Measurements from ENCODE around the gene ADCY3.
A peak's percentile ranks its signal among the peaks of the same experiment; 100 is the strongest.

ADCY3 gene

DNA sequence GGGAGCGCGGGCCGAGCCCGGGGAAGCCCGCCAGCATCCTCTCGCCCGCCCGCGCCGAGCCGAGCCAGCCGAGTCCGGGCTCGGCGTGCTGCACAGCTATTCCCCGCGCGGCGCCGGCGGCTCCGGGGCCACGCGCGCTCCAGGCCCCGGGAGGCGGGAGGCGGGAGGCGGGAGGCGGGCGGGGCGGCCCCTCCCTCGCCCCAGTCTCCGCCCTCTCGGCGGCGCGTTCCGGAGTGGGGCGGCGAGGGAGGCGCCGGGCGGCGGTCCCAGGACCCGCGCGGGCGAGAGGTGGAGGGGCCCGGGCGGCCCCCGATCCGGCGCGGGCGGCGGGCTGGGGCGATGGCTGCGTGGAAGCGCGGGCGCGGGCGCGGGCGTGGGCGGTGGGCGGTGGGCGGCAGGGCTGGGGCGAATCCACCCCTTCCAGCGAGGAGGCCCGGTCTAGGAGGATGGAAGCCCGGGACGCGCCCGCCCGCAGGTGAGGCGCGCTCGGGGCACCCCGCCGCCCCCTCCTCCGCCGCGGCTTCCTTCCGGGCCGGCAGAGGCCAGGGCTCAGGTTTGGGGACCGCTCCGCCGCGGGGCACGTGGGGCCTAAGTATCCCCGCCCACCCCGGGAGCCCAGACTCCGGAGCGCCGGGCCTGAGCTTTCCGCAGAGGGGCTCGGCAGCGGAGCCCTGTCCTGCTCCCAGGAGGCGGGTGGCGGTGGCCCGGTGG, at the start of gene ADCY3:
ADCY3 (minus strand) TSS at position 140 of the 711 bp plus-strand sequence. CDS start 1,250 bp downstream, outside the sequence.
- peak; percentile 54 to 67 for DNase-seq (ENCODE audit: low read depth in 2 of 2)

DNA sequence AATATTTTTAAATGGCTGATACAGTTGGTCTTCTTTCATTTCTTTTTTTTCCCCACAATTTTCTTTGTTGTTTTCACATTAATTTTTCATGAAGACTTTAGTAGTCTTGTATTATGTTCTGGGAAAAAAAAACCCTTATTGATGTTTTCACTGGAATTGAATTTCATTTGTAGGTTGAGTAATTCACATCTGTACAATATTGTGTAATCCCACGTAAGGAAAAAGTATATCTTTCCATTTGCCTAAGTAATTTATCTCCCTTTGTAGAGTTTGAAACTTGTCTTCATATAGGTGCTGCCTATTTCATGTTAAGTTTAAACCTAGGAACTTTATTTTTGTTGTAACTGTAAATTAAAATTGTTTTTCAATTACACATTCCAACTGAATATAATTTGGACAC, 49.7 kb upstream of the ADCY3 start:
- DNase-seq (ENCODE audit: low read depth in 2 of 2), result no peak

DNA sequence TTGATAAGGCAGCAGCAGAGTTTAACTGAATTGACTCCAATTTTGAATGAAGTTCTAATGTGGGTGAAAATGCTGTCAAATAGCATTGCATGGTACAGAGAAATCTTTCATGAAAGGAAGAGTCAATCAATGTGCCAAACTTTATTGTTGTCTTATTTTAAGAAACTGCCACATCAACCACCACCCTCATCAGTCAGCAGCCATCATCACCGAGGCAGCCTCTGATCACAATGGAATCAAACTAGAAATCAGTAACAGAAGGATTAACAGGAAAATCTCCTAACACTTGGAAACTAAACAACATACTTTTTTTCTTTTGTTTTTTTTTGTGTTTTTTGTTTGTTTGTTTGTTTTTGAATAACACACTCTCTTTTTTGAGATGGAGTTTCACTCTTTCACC, 41.9 kb upstream of the ADCY3 start:
- DNase-seq (ENCODE audit: low read depth in 2 of 2), result no peak

DNA sequence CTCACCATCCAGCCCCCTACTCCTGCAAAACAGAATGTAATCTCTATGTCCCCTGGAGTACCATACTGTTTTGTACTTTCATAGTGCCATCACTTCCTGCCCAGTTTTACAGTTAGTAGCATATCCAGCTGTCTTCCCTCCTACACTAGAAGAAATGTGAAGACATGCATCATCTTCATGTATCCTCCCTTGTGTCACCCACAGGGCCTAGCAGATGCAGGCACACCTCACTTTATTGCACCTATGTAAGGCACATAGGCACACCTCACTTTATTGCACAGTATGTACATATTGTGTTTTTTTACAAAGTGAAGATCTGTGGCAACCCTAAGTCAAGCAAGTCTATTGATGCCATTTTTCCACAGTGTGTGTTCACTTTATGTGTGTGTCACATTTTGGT, 39.7 kb upstream of the ADCY3 start:
- DNase-seq (ENCODE audit: low read depth in 2 of 2), result no peak

DNA sequence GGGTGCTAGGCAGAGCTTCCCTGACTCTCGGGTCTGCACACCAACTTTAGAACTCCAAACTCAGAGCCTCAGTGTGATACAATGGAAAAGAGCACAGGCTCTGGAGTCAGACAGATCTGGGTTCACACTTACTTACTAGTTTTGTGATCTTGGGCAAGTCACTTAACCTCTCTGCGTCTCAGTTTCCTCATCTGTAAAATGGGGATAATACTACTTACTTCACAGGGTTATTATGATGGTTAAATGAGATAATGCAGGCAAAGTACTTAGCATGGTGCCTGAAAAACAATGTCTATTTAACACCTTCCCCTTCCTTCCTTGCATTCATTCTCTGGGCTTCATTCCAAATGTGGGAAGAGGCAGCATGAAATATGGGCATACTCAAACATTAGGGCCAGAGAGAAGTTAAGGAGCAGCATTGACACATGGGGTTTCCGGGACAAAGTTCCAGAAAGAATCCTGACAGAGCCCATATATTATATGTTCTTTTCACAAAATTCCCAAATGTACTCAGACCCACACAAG, 38.4 kb upstream of the ADCY3 start:
- no peak for DNase-seq (ENCODE audit: low read depth in 2 of 2)

DNA sequence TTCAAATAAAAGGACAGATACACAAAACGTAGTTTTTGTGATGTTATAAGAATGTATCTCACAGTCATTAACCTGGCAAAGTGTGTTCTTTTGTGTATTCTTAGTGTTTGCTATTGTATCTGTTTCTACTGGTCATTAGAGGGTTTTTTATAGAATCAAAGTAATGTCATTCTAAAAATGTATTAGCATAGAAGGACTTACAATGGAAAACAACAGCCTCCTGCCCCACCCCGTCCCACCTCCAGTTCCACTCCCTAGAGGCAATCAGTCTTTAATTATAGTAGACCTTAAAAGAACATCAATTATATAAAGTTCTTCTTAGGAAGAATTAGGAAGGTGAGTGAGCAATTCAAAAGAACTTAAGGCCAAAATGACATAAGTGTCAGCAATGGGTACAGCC, 37.9 kb upstream of the ADCY3 start:
- DNase-seq (ENCODE audit: low read depth in 2 of 2), result no peak

DNA sequence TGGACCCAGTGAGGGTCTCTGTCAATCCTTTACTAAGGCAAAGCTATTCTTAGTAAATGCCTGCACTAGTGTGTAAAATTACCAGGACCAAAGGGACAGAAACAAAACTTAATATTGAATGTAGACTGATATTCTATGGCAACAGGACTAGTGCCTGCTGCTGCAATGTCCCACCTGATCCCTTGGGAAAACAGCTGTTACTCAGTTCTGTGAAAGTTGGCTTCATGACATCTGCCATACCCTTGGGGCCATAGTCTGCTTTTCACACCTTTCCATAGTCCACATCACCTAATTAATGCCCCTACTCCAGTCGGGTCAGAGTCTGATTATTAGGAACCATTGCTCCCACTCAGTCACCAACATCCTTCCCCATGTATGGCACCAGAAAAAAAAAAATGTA, 37.2 kb upstream of the ADCY3 start:
- no peak for DNase-seq (ENCODE audit: low read depth in 2 of 2)

DNA sequence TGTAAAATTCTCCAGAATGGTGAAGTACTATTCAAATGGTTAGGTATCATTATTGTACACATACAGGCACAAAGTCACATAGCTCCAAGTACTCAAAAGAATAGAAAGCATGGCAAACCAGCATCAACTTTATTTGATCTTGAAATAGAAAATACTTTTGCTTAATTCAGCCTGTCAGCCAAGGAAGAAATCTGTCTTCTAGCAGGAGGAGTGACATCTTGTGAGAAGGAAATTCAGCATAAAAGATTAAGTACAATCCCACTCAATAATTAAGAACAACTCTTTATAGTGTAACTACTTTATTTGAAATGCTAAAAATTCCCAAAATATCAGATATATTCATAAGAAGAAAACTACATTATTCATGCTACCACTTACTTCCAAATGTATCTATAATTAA, 35.9 kb upstream of the ADCY3 start:
- no peak for DNase-seq (ENCODE audit: low read depth in 2 of 2)

DNA sequence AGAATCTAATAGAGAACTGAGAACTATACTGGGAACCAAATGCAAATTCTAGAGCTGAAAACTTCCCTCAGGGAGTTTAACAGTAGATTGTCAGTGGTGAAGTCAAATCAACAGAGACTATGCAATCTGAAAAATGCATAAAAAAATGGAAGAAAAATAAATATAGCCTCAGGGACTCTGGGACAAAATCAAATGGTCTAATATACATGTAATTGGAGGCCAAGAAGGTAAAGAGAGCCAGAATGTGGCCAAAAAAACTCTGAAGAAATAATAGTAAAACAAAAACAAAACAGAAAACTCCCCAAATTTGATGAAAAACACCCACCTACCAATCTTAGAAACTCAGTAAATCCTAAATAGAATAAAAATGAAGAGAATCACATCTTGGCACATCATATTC, 35.2 kb upstream of the ADCY3 start:
- no peak for DNase-seq (ENCODE audit: low read depth in 2 of 2)

DNA sequence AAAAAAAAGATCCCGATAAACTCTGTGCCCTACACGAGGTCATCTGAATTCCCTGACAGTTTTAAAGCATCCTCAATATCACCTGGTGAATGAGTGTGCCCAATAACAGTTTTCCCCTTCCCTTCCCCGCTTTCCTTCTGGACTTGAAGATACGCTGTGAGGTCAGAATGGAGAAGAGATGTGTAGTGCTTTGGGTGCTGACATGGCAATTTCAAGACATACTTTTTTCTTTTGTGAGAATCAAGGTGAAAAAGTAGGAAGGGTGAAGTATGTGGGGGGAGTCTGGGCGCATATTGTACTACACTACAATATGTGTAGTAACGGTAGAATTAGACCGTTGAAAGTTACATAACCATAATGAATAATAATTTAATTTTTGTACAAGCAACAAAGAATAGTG, 30.1 kb upstream of the ADCY3 start:
- no peak for DNase-seq (ENCODE audit: low read depth in 2 of 2)

DNA sequence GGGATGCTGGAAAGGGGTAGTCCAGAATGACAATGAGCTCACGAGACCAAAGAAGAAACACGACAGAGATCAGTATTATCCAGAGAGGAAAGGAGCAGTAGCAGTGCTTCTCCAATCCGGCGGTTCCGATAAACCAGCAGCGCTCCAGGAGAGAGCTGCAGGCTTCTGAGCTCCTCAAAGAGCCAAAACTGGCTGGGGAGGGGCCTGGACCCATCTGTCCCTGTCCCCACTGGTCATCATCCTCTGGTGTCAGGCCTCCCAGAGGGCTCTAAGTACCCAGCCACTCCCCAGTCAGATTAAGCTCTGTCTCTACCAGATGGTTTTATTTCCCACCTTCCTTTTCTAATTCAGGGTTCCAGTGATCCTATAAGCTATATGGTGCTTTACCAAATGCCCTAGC, 28.5 kb upstream of the ADCY3 start:
- DNase-seq (ENCODE audit: low read depth in 2 of 2), result no peak

DNA sequence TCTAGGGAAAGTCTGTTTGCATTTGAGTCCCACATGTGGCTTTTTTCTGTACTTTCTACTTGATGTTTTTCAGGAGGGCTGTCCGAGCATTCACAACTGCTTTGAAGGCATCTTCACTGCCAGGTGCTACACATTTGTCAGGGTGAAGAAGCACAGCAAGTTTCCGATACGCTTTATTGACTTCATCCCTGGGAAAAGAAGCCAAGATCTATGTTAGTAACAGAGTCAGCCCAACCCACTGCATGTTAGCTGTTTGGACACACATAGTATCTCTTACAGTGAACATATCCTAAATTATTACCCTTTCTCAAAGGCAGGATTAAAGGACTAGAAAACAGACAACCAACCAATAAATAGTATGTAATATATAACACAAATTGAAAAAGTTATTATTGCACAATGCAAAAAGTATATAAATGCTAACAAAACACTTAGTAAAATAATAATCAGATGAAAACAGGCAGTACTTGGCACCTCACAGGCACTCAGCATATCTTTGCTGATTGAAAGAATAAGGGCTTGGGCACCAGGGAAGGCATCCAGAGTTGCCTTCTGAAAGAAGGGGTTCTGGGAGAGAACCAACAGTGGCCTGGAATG, 27.6 kb upstream of the ADCY3 start:
- DNase-seq (ENCODE audit: low read depth in 2 of 2), result no peak

DNA sequence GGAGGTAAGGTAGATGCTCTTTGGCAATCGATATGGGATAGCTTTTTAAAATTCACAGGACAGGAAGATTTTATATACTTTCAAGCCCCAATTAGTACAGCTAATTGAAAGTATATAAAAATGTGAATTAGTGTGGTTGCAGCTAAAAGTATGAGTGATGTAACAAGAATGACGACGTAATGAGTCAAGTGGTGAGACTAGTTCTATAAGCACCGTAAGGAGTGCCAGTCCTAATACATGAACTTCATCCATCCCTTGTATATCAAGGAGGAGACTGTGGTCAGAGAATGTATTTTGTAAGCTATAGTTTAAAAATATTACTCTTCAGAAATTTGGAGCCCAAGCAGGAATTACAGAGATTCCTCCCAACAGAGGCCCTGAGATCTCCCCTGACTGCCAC, 25.9 kb upstream of the ADCY3 start:
- DNase-seq (ENCODE audit: low read depth in 2 of 2), result no peak

DNA sequence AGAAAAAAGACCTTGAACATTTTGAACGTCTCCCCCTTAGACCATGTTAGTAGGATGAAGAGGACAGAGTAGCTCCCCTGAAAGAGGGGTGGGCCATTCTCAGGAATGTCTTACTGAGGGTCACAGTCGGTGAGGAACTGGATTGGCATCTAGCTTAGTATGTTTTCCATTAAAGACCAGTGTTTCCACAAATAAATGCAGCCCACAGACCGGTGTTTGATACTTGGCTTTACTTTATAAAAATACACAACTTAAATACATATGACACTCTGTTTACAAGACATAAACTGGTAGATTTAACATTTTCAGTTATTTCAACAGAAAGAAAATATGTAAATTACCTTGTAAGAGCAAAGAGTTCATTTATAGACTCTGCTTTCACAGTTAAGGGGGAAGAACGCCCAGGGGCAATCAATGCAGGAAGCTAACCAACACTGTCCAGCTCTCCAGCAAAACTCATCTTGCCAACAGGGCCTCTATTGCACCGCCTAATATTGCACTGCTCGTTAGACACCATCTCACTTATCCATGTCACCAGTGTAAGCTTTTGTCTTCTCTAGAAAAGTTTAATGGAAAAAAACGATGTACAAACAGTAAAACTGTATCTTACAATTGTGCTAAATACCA, 23.5 kb upstream of the ADCY3 start:
- DNase-seq (ENCODE audit: low read depth in 2 of 2), result no peak

DNA sequence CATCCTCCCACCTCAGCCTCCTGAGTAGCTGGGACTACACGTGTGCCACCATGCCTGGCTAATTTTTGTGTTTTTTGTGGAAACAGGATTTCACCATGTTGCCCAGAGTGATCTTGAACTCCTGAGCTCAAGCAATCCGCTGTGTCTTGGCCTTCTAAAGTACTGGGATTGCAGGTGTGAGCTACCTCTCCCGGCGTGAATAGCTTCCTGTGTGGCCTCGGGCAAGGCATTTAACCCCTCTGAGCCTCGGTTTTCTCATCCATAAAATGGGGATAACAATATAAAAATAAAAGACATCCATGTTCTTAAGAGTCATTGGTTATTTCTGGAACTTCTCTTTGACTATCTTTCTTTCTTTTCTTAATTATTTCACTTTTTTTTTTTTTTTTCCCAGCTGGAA, 19.3 kb upstream of the ADCY3 start:
- no peak for DNase-seq (ENCODE audit: low read depth in 2 of 2)

DNA sequence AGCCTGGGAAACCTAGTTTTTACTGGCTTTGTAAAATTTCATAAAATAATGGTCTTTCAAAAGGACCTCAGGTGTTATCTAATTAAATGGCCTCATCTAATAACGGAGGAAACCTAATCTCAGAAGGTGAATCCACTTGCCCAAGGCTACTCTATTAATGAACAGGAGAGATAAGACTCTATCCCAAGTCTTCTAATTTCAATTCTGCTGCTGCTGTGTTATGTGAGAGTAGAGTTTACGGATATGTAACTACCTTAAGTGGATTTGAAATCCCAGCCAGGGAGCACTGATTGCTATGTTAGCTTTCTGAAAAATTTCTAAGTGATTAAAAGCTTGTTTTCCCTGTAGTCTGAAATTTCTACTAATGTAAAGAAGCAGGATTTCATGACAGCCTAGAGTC, 17.2 kb upstream of the ADCY3 start:
- no peak for DNase-seq (ENCODE audit: low read depth in 2 of 2)

DNA sequence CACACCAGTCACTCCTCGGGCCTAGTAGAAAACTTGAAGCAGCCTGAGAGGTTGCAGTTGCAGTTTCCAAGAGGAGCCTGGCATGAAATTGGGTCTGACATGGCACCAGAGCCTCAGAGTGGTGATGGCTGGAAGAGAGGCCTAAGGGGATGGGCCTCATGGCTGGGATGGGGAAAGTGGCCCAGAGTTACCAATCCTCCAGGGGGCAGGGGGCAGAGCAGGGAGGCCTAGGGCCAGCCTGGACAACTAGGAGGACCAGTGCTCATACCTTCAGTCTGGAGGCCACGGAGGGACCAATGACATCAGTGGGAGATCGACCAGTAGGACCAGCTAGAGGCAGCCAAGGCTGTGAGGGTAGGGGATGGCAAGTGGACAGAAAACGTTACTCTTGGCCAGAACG, 15.1 kb upstream of the ADCY3 start:
- DNase-seq (ENCODE audit: low read depth in 2 of 2), result no peak

DNA sequence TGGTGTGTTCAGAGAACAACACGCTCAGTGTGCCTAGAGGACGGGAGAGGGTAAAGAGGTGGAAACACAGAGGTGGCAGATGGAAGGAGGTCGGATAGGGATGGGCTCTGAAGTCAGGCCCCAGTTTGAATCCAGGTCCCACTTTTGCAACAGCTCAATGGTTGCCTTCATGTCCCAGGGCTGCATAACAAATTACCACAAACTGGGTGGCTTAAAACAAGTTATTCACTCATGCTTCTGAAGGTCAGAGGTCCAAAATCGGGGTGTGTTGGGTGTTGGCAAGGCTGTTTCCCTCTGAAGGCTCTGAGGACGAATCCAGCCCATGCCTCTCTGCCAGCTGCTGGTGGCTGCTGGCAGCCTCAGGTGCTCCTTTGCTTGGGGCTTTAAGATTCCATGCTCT, 12.7 kb upstream of the ADCY3 start:
- no peak for DNase-seq (ENCODE audit: low read depth in 2 of 2)

DNA sequence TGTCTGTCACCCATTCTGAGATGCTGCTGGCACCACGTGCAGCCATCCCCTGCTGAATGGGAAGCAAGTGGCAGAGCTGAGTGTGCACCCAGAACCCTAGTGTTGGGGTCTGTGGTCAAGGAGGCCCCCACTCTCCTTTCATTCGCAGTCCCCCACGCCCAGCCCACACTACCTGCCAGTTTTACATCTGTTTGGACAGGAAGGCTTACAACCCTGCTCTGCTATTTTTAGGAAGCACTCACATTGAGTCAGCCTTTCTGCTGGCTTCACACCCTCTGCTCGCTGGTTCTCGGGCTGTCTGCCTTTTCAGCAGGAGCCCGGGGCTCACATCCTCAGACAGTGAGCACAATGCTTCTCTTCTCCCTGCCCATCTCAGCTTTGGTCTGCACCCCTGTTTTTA, 10.7 kb upstream of the ADCY3 start:
- DNase-seq (ENCODE audit: low read depth in 2 of 2), result peak in 1 of 2 donors; percentile 26

DNA sequence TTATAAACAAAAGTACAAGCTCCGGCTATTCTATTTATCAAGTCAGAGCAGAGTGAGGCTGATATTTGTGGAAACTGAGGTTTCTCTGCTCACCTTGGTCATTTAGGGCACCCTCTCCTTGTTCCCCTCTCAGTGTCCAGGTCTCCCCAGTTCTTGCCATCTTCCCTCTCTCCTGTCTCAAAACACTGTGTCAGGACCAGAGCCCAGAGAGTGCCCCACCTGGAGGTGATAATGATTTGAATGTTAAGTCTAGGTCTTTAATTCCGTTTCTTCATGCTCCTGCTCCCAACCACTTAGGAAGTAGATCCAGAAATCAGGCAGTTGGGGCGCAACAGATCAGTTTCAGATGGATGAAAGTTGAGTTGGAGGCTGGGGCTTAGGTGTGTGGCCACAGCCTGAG, 9.2 kb upstream of the ADCY3 start:
- DNase-seq (ENCODE audit: low read depth in 2 of 2), result no peak

DNA sequence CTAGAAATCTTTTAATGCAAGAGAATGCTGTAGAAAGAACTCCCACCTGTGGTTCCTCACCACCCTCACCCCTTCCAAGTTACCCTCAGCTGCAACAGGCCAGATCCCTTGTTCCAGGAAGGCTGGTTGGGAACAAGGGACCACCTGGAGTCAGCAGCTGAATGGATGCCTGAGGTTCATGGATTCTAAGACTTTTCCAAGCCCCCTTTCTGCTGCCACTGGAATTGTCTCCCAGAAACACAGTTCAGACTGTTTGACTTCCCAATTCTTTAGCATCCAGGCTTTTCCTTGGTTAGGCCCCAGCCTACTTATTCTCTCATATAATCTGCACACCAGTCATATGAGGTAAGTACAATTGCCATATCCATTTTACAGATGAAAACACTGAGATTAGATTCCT, 8.0 kb upstream of the ADCY3 start:
- no peak for DNase-seq (ENCODE audit: low read depth in 2 of 2)

DNA sequence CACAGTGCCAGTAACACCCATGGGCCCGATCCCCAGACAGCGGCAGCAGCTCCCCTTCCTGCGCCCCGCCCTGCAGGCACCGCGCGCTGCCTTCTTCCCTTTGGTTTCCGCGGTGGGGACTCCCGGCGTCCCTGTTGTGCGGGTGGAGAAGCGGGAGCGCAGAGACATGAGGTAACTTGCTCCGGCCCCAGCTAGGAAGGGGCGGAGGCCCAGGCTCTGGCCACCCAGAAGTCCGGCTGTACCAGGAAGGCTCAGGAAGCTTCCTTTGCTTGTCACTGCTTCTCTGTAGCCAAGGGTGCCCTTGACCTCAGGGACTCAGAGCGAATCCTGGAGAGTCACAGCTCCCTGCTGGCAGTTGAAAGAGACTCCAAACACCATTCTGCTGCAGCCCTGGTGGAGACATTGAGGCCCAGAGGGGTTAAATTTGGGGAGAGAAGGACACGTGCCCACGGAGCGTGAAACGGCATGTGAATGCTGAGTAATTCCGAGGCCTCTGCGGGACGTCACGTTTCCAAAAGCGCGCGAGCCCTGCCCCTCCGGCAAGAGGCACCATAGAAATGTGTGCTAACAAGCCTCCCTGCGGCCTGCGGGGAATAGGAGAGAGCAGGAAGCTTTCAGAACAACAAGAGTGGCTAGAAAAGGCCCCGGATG, 6.7 kb upstream of the ADCY3 start:
- DNase-seq (ENCODE audit: low read depth in 2 of 2), result peak in 1 of 2 donors; percentile 30

DNA sequence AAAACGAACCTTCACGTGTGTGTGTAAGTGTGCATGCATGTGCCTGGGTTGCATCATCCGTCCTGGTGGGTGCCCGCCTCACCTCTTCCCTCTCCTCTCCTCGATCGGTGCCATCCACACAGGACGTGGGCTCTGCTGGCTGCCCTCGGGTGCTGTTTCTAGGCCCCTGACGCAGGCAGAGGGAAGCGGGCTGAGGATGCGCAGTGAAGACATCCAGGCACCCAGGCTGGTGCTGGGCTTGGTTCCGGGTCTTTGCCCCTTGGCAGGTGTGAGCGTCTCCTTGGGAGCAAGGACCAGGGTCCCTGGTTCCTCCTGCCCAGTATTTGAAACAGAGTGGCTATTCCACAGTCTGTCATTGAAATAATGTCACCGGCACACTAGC, 6.2 kb upstream of the ADCY3 start:
- no peak for DNase-seq (ENCODE audit: low read depth in 2 of 2)
